ENCODE data around the gene CASKIN1.
A peak's percentile ranks its signal among the peaks of the same experiment; 100 is the strongest.

CASKIN1 gene

GRCh38 chr16:2173916-2174315 is 22.5 kb downstream of the CASKIN1 start:
- DNase-seq (ENCODE audit: low read depth): no peak

GRCh38 chr16:2173366-2173765 is 23.0 kb downstream of the CASKIN1 start:
- no peak for DNase-seq (ENCODE audit: low read depth)

GRCh38 chr16:2172688-2173335 is 23.6 kb downstream of the CASKIN1 start:
- DNase-seq (ENCODE audit: low read depth): no peak

GRCh38 chr16:2171601-2172178 is 24.7 kb downstream of the CASKIN1 start:
- DNase-seq (ENCODE audit: low read depth): no peak

GRCh38 chr16:2170587-2171435 is 25.6 kb downstream of the CASKIN1 start:
- DNase-seq (ENCODE audit: low read depth): no peak

- no peak for DNase-seq (ENCODE audit: low read depth)
Measured at GRCh38 chr16:2170080-2170479, 26.3 kb downstream of the CASKIN1 start.

GRCh38 chr16:2167068-2167638 is 29.3 kb downstream of the CASKIN1 start:
- DNase-seq (ENCODE audit: low read depth): no peak

GRCh38 chr16:2166263-2167067 is 29.9 kb downstream of the CASKIN1 start:
- DNase-seq (ENCODE audit: low read depth): no peak

- DNase-seq (ENCODE audit: low read depth): no peak
Measured at GRCh38 chr16:2165861-2166260, 30.5 kb downstream of the CASKIN1 start.

GRCh38 chr16:2163211-2163881 is 33.1 kb downstream of the CASKIN1 start:
- DNase-seq (ENCODE audit: low read depth): no peak

GRCh38 chr16:2162676-2163118 is 33.7 kb downstream of the CASKIN1 start:
- no peak for DNase-seq (ENCODE audit: low read depth)

GRCh38 chr16:2161911-2162310 is 34.5 kb downstream of the CASKIN1 start:
- no peak for DNase-seq (ENCODE audit: low read depth)

- peak; percentile 48 for DNase-seq (ENCODE audit: low read depth)
Measured at GRCh38 chr16:2160915-2161551, 35.4 kb downstream of the CASKIN1 start.

GRCh38 chr16:2159175-2159838 is 37.1 kb downstream of the CASKIN1 start:
- DNase-seq (ENCODE audit: low read depth): no peak

- DNase-seq (ENCODE audit: low read depth): no peak
Measured at GRCh38 chr16:2158262-2158638, 38.2 kb downstream of the CASKIN1 start.

- DNase-seq (ENCODE audit: low read depth): no peak
Measured at GRCh38 chr16:2157480-2158261, 38.7 kb downstream of the CASKIN1 start.

- DNase-seq (ENCODE audit: low read depth): no peak
Measured at GRCh38 chr16:2156849-2157224, 39.6 kb downstream of the CASKIN1 start.

- peak; percentile 43 for DNase-seq (ENCODE audit: low read depth)
Measured at GRCh38 chr16:2155977-2156848, 40.2 kb downstream of the CASKIN1 start.
